ENCODE data around the gene STK32B.

Gene STK32B

DNA sequence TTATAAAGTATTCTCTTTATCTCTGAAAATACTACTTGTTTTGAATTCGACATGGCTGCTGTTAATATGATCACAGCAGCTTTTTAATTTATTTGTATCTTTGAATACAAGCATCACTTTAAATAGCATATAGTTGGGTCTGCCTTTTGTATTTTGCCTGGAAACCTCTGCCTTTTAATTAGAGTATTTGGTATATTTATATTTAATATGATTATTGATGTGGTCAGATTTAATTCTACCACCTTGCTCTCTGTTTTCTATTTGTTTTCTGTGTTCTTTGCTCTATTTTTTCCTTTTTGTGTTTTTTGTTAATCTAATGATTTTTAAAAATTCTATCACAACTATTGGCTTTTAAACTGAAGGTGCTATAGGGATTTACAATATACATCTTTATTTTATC lies 21.7 kb downstream of the STK32B start:
- no peak for DNase-seq

DNA sequence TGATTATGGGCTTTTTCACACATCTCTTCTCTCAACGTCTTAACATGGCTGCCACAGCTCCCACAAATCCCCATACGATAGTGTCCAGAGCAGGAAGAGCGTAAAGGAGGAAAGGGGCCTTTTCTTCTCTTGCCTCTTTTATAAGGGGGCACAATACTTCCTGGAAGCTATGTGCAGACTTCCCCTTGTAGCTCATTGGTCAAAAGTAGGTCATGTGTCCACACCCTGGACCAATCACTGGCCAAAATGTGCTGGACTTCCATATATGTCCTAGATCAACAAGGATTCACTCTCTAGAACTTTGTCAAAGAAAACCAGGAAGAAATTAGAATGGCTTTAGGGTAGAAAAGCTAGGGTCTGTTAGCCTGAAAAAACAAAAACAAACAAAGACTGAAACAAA lies 26.7 kb downstream of the STK32B start:
- DNase-seq = no peak

DNA sequence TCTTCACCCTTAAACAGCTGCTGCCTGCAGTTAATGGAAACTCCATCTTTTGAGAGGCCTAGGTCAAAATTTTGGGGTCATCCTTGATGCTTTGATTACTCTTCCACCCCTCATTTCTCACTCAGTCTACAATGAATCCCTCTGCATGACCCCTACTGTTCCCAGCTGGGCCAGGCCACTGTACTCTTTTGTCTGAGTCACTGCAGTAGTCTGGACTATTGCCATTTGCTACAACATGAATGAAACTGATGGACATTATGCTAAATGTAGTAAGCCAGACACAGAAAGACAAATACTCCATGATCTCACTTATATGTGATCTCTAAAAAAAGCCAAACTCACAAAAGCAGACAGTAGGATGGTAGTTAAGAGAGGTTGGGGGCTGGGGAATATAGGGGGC lies 28.3 kb downstream of the STK32B start:
- no peak for DNase-seq

DNA sequence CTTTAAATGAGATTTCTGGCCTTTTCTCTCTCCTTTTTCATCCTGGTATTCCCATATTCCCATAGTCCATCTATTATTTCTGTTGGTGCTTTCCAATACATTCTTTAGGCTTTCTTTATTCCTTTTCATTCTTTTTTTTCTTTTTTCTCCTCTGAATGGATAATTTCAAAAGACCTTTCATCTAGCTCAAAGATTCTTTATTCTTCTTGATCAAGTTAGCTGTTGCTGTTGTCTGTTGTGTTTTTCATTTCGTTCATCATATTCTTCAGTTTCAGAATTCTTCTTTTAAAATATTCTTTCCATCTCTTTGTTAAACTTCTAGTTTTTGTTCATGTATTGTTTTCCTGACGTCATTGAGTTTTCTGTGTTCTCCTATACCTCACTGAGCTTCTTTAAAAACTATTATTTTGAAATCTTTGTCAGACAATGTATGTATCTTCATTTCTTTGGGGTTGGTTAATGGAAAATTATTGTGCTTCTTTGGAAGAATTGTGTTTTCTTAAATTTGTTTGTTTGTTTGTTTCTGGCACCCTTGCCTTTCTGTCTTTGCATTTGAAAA lies 30.2 kb downstream of the STK32B start:
- DNase-seq = no peak

DNA sequence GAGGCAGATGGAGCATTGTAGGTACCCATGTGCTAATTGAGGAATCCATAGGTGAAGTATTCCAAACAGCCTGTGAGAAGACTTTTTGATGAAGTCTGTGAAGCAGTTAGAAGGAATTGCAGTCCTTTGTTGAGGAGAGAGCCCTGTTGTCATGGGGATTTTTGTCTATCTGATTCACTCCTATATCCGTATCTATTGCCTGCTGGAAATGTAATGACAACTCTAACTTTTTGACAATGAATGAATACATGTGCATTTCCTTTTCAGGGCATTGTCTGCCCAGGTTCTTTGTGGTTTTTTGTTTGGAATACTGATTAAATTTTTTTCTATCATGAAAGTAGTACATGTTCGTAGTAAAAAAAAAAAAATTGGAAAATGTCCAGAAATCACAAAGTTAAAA lies 31.1 kb downstream of the STK32B start:
- no peak for DNase-seq

DNA sequence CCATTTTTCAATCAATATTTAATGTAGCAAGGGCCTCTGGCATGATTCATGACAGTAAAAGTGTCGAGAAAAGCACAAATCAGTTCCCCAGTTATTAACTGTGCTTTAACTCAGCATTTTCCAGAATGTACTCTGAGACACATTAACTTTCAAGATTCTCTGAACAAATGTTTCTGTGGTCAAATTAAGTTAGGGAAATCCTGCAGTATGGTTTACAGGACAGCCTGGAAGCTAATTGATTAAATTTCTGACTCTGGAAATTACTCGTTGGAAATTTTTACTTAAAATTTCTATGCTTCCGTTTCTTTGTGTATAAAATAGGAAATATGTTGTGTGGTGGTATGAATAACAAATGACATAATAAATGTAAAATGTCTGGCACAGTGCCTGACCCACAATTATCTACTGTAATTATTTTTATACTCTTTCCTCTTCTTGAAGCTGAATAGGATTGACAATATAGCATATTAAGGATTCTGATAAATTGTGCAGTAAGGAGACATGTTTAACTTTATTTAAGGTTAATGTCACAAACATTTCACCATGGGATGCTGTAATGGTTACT lies 33.7 kb downstream of the STK32B start:
- no peak for DNase-seq

DNA sequence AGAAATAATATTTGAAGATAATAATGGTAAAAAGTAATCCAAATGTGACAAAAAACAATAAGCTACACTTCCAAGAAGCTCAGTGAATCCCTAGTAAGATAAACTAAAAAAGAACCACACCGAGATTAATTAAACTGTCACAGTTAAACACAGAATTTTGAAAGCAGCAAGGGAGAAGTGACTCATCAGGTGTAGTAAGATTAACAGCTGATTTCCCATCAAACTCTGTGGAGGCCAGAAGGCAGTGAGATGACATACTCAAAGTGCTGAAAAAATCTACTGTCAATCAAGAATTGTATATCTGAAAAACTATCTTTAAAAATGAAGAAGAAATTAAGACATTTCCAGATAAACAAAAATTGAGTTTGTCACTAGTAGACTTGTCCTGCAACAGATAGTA lies 35.3 kb downstream of the STK32B start:
- DNase-seq = no peak

DNA sequence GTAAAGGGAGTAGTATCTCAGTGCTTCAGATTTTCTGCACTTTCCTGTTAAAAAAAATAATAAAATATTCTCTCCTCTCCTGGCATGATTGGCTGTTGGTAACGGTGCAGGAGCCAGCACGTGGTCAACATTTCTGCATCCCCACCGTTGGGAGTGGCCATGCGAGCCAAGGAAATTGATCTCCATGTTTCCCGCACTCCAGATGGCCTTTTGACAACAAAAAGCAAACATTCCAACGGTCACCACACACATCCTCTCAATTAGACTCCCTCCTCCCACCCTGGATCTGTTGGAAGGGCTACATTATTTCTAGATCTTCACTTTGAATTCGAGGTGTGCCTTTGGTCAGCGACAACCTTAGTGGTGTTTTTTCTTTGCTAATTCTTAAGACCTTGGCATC lies 45.0 kb downstream of the STK32B start:
- DNase-seq = no peak

DNA sequence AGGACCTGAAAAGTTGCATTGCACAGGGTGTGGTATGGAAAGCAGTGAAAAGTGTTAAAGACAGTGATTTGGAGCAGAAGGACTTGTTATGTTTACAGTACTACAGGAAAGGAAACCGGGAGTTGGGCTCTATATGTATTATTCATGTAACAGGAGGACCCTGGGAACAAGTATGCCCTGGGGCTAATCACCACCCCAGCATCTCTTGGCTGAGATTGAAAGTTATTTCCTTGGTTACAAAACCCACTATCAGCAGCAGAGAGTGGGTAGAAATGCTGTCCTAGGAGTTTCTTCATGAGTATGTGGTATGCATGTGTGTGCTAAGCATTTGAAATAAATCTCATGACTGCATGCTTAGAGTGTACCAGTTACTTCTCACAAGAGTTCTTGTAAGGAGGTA lies 46.9 kb downstream of the STK32B start:
- DNase-seq = no peak

DNA sequence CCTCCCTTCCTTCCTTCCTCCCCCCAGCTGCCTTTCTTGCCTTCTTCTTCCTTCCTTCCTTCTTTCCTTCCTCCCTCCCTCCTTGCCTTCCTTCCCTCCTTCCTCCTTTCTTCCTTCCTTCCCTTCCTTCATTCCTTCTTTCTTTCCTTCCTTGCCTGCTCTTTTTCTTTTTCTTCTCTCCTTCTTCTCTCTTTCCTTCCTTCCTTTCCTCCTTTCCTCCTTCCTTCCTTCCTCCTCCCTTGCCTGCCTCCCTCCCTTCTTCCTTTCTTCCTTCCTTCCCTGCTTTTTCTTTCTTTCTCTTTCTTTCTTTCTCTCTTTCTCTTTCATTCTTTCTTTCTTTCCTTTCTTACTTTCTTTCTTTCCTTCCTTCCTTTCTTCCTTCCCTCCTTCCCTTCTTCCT lies 49.1 kb downstream of the STK32B start:
- DNase-seq = no peak

DNA sequence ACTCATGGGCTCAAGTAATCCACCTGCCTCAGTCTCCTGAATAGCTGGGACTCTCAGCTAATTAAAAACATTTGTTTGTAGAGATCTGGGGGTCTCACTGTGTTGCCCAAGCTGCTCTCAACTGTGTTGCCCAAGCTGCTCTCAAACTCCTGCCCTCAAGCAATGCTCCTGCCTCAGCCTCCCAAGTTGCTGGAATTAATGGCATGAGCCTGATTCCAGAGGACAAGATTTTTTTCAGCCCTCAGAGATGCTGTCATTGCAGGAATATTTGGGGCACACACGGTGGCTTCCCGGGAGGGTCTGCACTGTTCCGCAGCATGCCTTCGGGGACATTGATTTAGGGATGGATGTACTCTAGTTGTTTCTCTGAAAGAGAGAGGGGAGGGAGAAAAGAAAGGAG lies 49.7 kb downstream of the STK32B start:
- DNase-seq = no peak

DNA sequence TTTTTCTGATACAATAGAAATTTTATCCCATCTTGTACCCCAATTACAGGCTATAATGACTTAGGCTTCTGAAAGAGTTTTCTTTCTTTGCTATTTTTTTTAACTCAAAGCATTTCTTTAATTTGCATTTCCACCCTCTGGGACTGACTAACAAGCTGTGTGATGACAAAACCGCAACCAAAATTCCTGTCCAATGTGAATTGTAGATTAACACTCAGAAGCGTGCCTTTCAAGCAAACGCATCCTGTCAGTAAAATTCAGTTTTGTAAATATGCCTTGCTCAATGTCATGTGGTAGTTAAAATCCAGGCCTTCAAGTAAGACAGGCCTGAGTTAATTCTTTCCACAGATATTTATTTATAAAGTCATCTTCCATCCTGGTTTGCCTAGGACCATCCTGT lies 50.3 kb downstream of the STK32B start:
- no peak for DNase-seq

DNA sequence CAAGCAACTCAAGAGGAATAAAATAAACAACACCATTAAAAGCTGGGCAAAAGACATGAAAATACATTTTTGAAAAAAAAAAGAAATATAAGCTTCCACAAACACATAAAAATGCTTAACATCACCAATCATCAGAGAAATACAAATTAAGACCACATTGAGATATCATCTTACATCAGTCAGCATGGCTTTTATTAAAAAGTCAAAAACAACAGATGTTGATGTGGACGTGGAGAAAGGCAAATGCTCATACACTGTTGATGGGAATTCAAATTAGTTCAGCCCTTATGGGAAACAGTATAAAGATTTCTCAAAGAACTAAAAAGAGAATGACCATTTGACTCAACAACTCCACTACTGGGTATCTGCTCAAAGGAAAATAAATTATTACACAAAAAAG lies 59.6 kb downstream of the STK32B start:
- no peak for DNase-seq

DNA sequence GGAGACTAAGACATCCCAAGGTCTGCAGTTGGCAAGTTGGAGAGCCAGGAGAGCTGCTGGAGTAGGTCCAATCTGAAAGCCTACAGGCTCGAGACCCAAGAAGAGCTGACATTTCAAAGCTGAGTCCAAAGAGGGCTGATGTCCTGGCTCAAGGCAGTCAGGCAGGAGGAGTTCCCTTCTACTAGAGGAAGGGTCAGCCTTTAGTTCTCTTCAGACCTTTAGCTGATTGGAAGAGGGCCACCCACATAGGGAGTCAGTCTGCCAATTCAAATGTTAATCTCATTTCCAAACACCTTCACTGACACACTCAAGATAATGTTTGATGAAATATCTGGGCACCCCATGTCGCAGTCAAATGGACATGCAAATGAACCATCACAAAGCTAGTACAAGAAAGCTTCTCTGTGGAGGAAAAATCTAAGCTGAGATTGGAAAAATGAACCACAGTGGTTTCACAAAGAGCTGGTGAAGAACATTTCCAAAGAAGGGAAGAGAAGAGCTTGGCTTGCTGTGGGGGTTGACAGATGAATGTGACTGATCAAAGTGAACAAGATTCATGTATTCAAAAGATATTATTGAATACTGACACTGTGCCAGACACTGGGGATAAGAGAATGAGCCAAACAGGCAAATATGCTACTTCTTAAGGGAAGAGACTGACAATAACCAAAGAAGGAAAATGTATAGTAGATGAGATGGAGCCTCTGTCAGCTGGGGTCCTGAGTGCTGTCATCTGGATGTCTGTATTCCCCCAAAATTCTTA lies 61.2 kb downstream of the STK32B start:
- DNase-seq = no peak

DNA sequence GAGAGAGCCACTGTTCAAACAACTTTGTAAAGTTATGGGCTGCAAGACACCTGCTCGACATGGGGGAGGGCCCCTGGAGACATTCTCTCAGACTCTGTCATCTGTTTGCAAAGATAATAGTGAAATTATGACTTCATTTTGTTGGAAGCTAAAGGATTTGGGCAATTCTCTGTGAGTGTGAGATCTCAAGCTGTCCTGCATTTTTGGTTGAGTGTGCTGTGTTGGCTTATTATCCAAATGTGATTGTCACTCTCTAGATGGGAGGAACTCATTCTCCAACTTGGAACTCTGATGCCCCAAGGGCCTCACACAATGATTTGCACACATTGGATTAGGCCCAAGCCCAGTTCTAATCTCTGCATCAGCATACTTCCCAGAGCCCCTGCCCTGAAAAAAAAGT lies 63.7 kb downstream of the STK32B start:
- no peak for DNase-seq

DNA sequence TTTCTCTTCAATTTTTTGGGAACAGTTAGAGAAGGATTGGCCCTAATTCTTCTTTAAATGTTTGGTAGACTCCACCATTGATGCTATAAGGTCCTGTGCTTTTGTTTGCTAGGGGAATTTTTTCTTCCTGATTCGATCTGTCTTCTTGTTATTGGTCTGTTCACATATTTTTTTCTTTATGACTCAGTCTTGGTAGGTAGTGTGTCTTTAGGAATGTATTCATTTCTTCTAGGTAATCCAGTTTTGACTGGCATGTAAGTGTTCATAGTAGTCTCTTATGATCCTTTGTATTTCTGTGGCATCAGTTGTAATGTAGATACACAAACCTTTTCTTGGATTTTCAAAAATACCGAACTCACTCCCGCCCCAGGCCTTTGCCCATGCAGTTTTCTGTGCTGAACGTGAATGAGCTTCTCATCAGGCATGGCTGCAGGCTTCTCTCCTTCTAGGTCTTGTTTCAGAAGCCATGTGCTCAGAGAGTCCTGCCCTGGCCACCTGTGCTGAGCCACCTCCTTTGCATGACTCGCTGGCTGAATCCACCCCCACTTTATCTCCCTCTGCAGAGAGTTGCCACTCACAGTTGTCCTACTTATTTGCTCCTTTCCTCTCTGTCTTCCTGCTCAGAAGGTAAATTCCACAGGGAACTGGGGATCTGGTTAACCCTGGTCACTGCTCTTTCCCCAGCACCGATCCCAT lies 67.0 kb downstream of the STK32B start:
- no peak for DNase-seq

DNA sequence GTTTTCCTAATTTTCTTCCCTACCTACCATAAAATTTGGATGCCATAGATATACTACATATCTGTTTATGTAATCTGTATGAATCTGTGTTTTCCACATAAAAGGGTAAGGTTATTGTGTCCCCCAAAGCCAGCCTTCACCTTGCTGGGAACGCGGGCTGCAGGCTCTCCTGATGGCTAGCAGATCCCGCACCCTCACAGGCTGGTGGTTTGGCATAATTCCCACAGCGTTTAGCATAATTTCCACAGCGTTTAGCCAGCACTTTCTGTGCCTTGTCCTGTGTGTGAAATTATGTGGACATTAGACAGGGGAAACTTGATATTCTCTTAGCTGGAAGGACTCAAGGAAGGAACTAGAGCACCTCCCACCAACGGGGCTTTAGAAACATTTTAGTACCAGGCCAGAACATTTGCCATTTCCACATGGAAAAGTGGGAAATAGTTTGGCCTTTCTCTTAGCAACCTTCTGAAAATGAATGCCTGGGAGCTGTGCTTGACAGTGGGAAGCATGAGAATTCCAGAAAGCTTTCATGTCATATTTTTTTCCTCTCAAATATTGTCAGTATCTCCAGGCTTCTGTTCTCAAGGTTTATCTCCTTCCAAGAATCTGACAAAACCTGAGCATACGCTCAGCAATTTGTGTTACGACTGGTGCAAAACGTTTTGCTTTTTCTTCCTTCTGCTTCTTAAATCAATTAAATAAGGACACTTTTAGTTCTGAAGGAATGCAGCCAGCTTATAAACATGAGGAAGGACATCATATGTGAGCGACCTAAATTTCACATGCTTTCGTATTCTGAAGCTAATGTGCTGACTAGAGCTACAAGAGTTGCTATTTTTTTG lies 67.9 kb downstream of the STK32B start:
- DNase-seq = no peak

DNA sequence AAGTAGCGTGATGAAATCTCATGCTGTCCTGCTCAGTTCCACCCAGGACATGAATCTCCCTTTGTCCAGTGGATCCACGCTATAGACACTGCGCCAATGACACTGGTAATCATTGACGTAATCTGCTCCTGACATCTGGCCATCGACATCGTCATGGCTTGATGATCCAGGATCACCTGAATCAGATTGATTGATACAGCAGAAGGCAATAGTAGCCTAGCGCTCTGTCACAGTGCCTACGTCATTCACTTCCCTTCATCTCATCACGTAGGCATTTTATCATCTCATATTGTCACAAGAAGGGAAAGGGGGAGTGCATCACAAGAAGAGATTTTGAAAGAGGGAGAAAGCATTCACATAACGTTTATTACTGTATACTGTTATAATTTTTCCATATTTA lies 68.8 kb downstream of the STK32B start:
- DNase-seq = no peak

DNA sequence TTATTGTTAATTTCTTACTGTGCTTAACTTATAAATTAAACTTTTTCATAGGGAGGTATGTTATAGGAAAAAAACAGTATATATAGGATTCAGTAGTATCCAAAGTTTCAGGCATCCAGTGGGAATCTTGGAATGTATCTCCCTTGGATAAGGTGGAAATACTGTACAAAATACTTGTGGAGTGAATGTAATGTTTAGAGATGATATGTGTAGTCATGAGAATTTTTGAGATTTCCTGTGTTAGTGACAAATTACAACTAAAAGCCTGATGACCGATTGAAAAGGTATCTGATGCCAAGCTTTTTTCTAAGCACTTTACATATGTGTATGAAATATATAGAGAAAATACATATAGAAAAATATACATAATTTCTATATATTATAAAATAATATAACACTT lies 69.2 kb downstream of the STK32B start:
- no peak for DNase-seq

DNA sequence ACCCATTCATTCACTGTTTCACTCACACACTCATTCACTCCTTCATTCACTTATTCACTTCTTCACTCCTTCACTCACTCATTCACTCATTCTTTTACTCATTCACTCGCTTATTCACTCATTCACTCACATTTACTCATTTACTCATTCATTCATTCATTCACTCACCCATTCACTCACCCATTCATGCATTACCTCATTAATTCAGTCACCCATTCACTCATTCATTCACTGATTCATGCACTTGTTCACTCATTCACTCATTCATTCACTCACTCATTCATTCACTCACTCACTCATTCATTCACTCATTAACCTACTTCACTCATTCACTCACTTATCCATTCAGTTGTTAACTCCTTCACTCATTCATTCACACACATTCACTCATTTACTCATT lies 70.8 kb downstream of the STK32B start:
- DNase-seq = no peak

DNA sequence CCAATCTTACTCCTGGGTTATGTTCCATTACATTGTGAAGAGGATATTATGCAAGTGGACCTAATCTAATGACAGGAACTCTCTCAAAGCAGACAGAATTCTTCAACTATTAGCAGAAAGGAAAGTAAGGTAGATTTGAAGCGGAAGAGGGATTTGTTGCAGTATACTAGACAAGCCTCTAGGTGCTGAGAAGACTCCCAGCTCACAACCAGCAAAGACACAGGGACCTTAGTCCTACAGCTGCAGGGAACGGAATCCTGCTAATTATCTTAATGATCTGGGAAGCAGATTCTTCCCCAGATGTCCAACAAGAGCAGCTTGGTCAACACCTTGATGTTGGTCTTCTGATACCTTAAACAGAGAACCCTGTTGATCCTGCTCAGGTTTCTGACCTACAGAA lies 73.6 kb downstream of the STK32B start:
- no peak for DNase-seq

DNA sequence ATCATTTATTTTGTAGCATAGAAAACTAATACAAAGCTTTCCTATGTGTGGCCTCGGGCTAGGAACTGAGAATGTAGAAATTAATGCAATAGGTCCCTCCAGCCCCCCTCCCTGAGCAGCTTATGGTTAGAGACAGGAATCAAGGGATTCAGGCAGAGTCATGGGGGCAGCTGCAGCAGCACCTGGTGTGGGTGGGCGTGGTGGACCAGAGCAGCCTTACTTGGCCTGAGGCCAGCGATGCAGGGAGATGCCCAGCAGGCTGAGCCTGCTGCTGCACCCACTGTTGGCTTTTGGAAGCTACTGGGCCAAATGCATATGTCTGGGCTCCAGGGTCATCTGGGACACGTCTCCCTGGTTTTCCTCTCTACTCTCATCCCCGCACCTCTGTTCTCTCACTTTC lies 74.0 kb downstream of the STK32B start:
- no peak for DNase-seq

DNA sequence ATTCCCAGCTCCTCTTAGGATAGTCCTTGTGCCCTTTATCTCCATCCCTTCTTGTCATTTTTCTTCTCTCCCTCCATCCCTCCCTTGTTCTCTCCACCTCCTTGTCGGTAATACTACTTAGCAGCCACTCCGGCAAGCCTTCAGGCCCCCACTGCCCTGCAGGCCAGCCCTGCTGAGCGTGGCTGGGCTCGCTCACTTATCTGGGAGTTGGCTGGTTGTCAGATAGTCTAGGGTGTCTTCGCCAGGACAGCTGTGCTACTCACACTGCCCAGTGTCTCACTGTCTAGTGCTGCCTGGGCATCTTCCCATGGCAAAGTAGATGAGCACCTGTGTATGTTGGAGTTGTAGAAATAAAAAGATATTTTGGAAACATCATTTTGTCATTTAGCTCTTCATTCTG lies 75.0 kb downstream of the STK32B start:
- no peak for DNase-seq
